GM23338 (cell line): ENCODE results near the gene DYNLT2.

Experiments used
- CREB1 ChIP-seq: fragments of 250-450 bp; sonication (Bioruptor Pico); IDR thresholded peaks from 2 replicates; pipeline ENCODE4 v1.5.0; 2020; ENCODE audit warnings: low read depth, mild to moderate bottlenecking, moderate library complexity
- ETS1 ChIP-seq: IDR thresholded peaks from 2 replicates; pipeline ENCODE4 v1.6.1; 2016; ENCODE audit warnings: antibody characterized with exemption
- EZH2 ChIP-seq: fragments of 200-600 bp; sonication (generic); IDR thresholded peaks from one replicate; pipeline ENCODE4 v1.8.0; 2017; ENCODE audit warnings: antibody characterized with exemption, mild to moderate bottlenecking, low read depth; ENCODE audit not compliant: unreplicated experiment
- EZH2phosphoT487 ChIP-seq: fragments of 200-600 bp; sonication (generic); IDR thresholded peaks from one replicate; pipeline ENCODE4 v1.8.1; 2018; ENCODE audit warnings: antibody characterized with exemption; ENCODE audit not compliant: unreplicated experiment
- JUNB ChIP-seq: IDR thresholded peaks from one replicate; pipeline ENCODE4 v1.6.1; 2016; ENCODE audit warnings: antibody characterized with exemption; ENCODE audit not compliant: unreplicated experiment
- NANOG ChIP-seq: IDR thresholded peaks from 2 replicates; pipeline ENCODE4 v1.6.1; 2016; ENCODE audit warnings: antibody characterized with exemption, borderline replicate concordance
- POLR2AphosphoS5 ChIP-seq: IDR thresholded peaks from 2 replicates; pipeline ENCODE4 v1.6.1; 2016; ENCODE audit warnings: antibody characterized with exemption, low read depth
- STAT1 ChIP-seq: IDR thresholded peaks from one replicate; pipeline ENCODE4 v1.6.1; 2016; ENCODE audit warnings: antibody characterized with exemption; ENCODE audit not compliant: unreplicated experiment
- ZNF331 ChIP-seq: fragments of 250-450 bp; sonication (Bioruptor Pico); IDR thresholded peaks from 2 replicates; pipeline ENCODE4 v1.5.0; 2020; ENCODE audit warnings: low read depth, mild to moderate bottlenecking, moderate library complexity
- TF ChIP-seq, protein P1 (sequence below), 2 experiments: fragments of 200-600 bp in 1 of 2; sonication (generic) in 1 of 2; conservative IDR thresholded peaks; 2 replicates each; pipeline versions ENCODE4 v1.5.1 to v1.6.1; 2016 to 2017; ENCODE audit warnings: antibody characterized with exemption in 2 of 2, low read depth in 2 of 2, mild to moderate bottlenecking in 2 of 2, moderate library complexity in 1 of 2
- TF ChIP-seq, protein P2 (sequence below): IDR thresholded peaks from one replicate; pipeline ENCODE4 v1.6.1; 2018; ENCODE audit warnings: antibody characterized with exemption; ENCODE audit not compliant: unreplicated experiment

DNA sequence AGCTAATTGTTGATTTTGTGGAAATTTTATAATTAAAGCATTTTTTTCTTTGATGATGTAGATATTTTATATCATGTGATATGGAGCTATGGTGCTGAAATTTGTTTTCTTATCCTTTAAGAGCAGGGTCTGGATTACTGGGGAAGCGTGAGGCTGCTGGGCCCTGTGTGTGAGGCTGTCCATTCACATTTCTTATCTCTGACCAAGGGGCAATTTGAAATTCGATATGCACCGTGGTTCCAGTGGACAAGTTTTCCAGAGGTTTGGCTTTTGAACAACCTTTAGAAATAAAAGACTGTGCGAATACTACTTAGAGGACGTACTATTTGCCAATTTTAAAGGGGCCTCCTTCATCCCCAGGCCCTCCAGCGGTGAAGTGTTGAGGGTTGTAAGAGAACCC, 3.8 kb upstream of the DYNLT2 start:
- TF ChIP-seq POLR2AphosphoS5 (no peak), EZH2 (no peak), STAT1 (no peak), EZH2phosphoT487 (no peak), ZNF331 (CRISPR knock-in tag) (no peak), ETS1 (no peak), JUNB (no peak), CREB1 (no peak), NANOG (no peak)
- TF ChIP-seq, protein P1, sequence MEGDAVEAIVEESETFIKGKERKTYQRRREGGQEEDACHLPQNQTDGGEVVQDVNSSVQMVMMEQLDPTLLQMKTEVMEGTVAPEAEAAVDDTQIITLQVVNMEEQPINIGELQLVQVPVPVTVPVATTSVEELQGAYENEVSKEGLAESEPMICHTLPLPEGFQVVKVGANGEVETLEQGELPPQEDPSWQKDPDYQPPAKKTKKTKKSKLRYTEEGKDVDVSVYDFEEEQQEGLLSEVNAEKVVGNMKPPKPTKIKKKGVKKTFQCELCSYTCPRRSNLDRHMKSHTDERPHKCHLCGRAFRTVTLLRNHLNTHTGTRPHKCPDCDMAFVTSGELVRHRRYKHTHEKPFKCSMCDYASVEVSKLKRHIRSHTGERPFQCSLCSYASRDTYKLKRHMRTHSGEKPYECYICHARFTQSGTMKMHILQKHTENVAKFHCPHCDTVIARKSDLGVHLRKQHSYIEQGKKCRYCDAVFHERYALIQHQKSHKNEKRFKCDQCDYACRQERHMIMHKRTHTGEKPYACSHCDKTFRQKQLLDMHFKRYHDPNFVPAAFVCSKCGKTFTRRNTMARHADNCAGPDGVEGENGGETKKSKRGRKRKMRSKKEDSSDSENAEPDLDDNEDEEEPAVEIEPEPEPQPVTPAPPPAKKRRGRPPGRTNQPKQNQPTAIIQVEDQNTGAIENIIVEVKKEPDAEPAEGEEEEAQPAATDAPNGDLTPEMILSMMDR (conservative IDR thresholded peaks at IDR 0.05; ENCODE audit: low read depth in 2 of 2), result no peak
- TF ChIP-seq, protein P2, sequence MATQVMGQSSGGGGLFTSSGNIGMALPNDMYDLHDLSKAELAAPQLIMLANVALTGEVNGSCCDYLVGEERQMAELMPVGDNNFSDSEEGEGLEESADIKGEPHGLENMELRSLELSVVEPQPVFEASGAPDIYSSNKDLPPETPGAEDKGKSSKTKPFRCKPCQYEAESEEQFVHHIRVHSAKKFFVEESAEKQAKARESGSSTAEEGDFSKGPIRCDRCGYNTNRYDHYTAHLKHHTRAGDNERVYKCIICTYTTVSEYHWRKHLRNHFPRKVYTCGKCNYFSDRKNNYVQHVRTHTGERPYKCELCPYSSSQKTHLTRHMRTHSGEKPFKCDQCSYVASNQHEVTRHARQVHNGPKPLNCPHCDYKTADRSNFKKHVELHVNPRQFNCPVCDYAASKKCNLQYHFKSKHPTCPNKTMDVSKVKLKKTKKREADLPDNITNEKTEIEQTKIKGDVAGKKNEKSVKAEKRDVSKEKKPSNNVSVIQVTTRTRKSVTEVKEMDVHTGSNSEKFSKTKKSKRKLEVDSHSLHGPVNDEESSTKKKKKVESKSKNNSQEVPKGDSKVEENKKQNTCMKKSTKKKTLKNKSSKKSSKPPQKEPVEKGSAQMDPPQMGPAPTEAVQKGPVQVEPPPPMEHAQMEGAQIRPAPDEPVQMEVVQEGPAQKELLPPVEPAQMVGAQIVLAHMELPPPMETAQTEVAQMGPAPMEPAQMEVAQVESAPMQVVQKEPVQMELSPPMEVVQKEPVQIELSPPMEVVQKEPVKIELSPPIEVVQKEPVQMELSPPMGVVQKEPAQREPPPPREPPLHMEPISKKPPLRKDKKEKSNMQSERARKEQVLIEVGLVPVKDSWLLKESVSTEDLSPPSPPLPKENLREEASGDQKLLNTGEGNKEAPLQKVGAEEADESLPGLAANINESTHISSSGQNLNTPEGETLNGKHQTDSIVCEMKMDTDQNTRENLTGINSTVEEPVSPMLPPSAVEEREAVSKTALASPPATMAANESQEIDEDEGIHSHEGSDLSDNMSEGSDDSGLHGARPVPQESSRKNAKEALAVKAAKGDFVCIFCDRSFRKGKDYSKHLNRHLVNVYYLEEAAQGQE, result no peak
